ENCODE results near the gene BOC. TPM values are rescaled to one million over a fixed set of nuclear protein-coding genes. Genes with fewer than 3 reads are reported as not detected.

Gene BOC
- total RNA-seq, 1 experiment from 2014 or later, result 1.2 TPM

DNA sequence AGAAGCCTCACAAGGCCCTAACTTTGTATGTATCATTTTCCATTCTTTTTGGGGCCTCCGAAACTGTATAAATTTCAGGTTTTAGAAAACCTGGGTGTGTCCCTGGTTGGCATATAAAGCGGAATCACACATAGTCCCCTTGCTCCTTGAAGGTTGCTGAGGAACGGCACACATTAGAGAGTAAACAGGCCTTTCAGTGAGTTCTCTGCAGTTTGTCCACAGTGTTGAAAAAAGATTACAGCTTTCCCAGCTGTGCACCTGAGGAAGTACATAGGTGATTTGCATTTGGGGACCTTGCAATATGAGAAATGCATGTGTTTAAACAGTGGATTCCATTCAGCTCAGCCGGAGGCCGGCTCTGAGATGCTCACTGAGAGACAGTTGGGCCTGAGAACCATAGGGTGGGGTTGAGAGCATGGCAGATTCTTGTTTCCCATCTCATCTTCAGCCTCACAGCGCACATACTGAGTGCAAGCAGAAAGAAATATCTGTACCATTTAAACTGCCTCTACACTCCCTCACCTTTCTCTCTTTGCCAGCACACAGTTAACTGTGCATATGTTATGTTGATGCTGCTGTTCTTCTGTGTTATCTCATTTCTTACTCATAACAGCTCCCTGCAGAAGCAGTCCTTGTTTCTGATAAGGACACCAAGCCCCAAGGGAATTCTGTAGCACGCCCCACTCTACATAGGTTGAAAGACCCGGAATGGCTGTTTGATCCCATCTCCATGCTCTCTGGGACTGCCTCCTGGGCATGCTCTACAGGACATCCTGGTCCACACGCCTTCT lies 60.4 kb downstream of the BOC start:
- no TSS peak for BruUV-seq (replicated peaks)
- H3K9me3 ChIP-seq (ENCODE audit: low read depth, low read length, poor library complexity, severe bottlenecking), result no peaks in the 10 kb centered on the region
- H3K4me1 ChIP-seq (ENCODE audit: insufficient read depth, low read length, poor library complexity, severe bottlenecking), result peaks cover 18% of the 10 kb centered on the region
- ChIA-PET POLR2A (ENCODE audit: low non-redundant PET) (no interaction called here), CTCF (interaction anchor here (0.6 kb wide), 1 partner anchor 16 kb away, joined by 3 read pairs; no protein-coding TSS in a partner anchor)
- TF ChIP-seq, protein P1, sequence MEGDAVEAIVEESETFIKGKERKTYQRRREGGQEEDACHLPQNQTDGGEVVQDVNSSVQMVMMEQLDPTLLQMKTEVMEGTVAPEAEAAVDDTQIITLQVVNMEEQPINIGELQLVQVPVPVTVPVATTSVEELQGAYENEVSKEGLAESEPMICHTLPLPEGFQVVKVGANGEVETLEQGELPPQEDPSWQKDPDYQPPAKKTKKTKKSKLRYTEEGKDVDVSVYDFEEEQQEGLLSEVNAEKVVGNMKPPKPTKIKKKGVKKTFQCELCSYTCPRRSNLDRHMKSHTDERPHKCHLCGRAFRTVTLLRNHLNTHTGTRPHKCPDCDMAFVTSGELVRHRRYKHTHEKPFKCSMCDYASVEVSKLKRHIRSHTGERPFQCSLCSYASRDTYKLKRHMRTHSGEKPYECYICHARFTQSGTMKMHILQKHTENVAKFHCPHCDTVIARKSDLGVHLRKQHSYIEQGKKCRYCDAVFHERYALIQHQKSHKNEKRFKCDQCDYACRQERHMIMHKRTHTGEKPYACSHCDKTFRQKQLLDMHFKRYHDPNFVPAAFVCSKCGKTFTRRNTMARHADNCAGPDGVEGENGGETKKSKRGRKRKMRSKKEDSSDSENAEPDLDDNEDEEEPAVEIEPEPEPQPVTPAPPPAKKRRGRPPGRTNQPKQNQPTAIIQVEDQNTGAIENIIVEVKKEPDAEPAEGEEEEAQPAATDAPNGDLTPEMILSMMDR (conservative IDR thresholded peaks at IDR 0.05; ENCODE audit: low read depth, low read length), result no peak
- TF ChIP-seq EZH2 (IDR thresholded peaks at IDR 0.05; ENCODE audit: borderline replicate concordance, low read depth, low read length, poor library complexity, severe bottlenecking), result no peak
- intact Hi-C loops (cut with micrococcal nuclease; ENCODE audit: unreplicated experiment), result no loop called here
- H3K36me3 ChIP-seq (ENCODE audit: insufficient read depth, low read length, poor library complexity, severe bottlenecking), result no peaks in the 10 kb centered on the region
- H3K27ac ChIP-seq (ENCODE audit: low read depth, low read length, poor library complexity, severe bottlenecking), result no peak overlapping the region
- no peak overlapping the region for H3K4me3 ChIP-seq (ENCODE audit: low read depth, low read length, poor library complexity, severe bottlenecking)
- no peaks in the 10 kb centered on the region for H3K27me3 ChIP-seq (replicated peaks; ENCODE audit: insufficient read depth, low read depth, low read length, poor library complexity)
- DNase-seq (ENCODE audit: low spot score), result no peak

DNA sequence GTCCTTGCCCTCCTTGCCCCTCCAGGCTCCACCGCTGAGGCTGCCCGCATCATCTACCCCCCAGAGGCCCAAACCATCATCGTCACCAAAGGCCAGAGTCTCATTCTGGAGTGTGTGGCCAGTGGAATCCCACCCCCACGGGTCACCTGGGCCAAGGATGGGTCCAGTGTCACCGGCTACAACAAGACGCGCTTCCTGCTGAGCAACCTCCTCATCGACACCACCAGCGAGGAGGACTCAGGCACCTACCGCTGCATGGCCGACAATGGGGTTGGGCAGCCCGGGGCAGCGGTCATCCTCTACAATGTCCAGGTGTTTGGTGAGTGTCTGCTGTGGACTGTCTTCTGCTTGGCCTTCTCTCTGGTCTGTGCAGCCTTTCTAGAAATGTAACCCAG lies 61.0 kb downstream of the BOC start:
- BruUV-seq (replicated peaks), result no TSS peak
- Histone ChIP-seq H3K4me3 (ENCODE audit: low read depth, low read length, poor library complexity, severe bottlenecking) (no peak overlapping the region), H3K9me3 (ENCODE audit: low read depth, low read length, poor library complexity, severe bottlenecking) (no peaks in the 10 kb centered on the region), H3K27ac (ENCODE audit: low read depth, low read length, poor library complexity, severe bottlenecking) (no peak overlapping the region), H3K36me3 (ENCODE audit: insufficient read depth, low read length, poor library complexity, severe bottlenecking) (no peaks in the 10 kb centered on the region), H3K27me3 (replicated peaks; ENCODE audit: insufficient read depth, low read depth, low read length, poor library complexity) (no peaks in the 10 kb centered on the region), H3K4me1 (ENCODE audit: insufficient read depth, low read length, poor library complexity, severe bottlenecking) (peaks cover 18% of the 10 kb centered on the region)
- intact Hi-C loops (cut with micrococcal nuclease; ENCODE audit: unreplicated experiment), result no loop called here
- TF ChIP-seq EZH2 (IDR thresholded peaks at IDR 0.05; ENCODE audit: borderline replicate concordance, low read depth, low read length, poor library complexity, severe bottlenecking), result no peak
- TF ChIP-seq, protein P1 (conservative IDR thresholded peaks at IDR 0.05; ENCODE audit: low read depth, low read length), result no peak
- ChIA-PET POLR2A (ENCODE audit: low non-redundant PET) (no interaction called here), CTCF (no interaction called here)
- no peak for DNase-seq (ENCODE audit: low spot score)

DNA sequence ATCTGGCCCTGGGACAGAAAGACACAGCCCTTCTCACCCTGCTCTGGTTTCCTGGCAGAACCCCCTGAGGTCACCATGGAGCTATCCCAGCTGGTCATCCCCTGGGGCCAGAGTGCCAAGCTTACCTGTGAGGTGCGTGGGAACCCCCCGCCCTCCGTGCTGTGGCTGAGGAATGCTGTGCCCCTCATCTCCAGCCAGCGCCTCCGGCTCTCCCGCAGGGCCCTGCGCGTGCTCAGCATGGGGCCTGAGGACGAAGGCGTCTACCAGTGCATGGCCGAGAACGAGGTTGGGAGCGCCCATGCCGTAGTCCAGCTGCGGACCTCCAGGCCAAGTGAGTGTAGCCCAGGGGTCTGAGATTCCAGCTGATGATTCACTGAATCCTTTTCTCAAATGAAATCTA lies 61.7 kb downstream of the BOC start:
- ChIA-PET CTCF (no interaction called here), POLR2A (ENCODE audit: low non-redundant PET) (no interaction called here)
- TF ChIP-seq EZH2 (IDR thresholded peaks at IDR 0.05; ENCODE audit: borderline replicate concordance, low read depth, low read length, poor library complexity, severe bottlenecking), result no peak
- TF ChIP-seq, protein P1 (conservative IDR thresholded peaks at IDR 0.05; ENCODE audit: low read depth, low read length), result no peak
- intact Hi-C loops (cut with micrococcal nuclease; ENCODE audit: unreplicated experiment), result no loop called here
- Histone ChIP-seq H3K36me3 (ENCODE audit: insufficient read depth, low read length, poor library complexity, severe bottlenecking) (no peaks in the 10 kb centered on the region), H3K4me3 (ENCODE audit: low read depth, low read length, poor library complexity, severe bottlenecking) (no peak overlapping the region), H3K27ac (ENCODE audit: low read depth, low read length, poor library complexity, severe bottlenecking) (no peak overlapping the region), H3K9me3 (ENCODE audit: low read depth, low read length, poor library complexity, severe bottlenecking) (no peaks in the 10 kb centered on the region), H3K27me3 (replicated peaks; ENCODE audit: insufficient read depth, low read depth, low read length, poor library complexity) (no peaks in the 10 kb centered on the region), H3K4me1 (ENCODE audit: insufficient read depth, low read length, poor library complexity, severe bottlenecking) (peaks cover 18% of the 10 kb centered on the region)
- BruUV-seq (replicated peaks), result no TSS peak
- DNase-seq (ENCODE audit: low spot score), result no peak
